ENCODE results near the gene RAPGEF1.

DNA sequence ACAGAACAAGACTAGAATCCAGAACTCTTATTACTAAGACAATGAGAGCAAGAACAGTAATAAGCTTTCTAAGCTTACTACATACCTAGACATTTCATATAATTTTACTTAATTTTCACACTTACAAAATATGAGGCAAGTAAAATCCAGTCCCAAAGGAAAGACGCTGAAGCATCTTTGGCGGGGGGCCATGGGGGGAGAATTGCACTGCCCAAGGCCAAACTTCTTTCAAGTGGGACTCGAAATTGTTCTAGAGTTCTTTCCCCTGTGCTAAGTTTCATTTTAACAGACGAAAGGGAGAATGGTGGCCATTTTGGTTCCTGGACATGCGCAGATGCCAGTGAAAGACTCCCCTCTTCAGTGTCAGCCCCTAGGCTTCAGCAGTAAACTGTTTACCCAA lies 122.3 kb downstream of the RAPGEF1 start:
- no peak for TF ChIP-seq POLR2AphosphoS5 (IDR thresholded peaks at IDR 0.05)
- TF ChIP-seq, protein P1, sequence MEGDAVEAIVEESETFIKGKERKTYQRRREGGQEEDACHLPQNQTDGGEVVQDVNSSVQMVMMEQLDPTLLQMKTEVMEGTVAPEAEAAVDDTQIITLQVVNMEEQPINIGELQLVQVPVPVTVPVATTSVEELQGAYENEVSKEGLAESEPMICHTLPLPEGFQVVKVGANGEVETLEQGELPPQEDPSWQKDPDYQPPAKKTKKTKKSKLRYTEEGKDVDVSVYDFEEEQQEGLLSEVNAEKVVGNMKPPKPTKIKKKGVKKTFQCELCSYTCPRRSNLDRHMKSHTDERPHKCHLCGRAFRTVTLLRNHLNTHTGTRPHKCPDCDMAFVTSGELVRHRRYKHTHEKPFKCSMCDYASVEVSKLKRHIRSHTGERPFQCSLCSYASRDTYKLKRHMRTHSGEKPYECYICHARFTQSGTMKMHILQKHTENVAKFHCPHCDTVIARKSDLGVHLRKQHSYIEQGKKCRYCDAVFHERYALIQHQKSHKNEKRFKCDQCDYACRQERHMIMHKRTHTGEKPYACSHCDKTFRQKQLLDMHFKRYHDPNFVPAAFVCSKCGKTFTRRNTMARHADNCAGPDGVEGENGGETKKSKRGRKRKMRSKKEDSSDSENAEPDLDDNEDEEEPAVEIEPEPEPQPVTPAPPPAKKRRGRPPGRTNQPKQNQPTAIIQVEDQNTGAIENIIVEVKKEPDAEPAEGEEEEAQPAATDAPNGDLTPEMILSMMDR (IDR thresholded peaks at IDR 0.05; ENCODE audit: poor library complexity, severe bottlenecking) = no peak
- no peak for TF ChIP-seq REST (IDR thresholded peaks at IDR 0.05; ENCODE audit: borderline replicate concordance)
- no peak for TF ChIP-seq SMC3 (conservative IDR thresholded peaks at IDR 0.05; ENCODE audit: poor library complexity)
